Parathyroid adenoma (tissue), 2 donors: ENCODE results near the gene DMXL2.

Experiments used
- H2AFZ ChIP-seq: fragments of 300-600 bp; sonication (generic); one replicate; pipeline ENCODE4 v1.7.0; 2017; ENCODE audit warnings: antibody characterized with exemption, mild to moderate bottlenecking
- H3K27ac ChIP-seq: fragments of 300-600 bp; sonication (generic); one replicate; pipeline ENCODE4 v1.7.0; 2017
- H3K27me3 ChIP-seq: fragments of 300-600 bp; sonication (generic); one replicate; pipeline ENCODE4 v1.7.0; 2017; ENCODE audit warnings: low read length; ENCODE audit not compliant: control insufficient read depth, insufficient read depth
- H3K36me3 ChIP-seq: fragments of 300-600 bp; sonication (generic); one replicate; pipeline ENCODE4 v1.7.0; 2017; ENCODE audit warnings: low read length; ENCODE audit not compliant: control insufficient read depth, insufficient read depth
- H3K4me1 ChIP-seq: fragments of 300-600 bp; sonication (generic); one replicate; pipeline ENCODE4 v1.7.0; 2017; ENCODE audit warnings: control low read depth
- H3K4me2 ChIP-seq: fragments of 300-600 bp; sonication (generic); one replicate; pipeline ENCODE4 v1.7.0; 2017; ENCODE audit warnings: low read length
- H3K4me3 ChIP-seq: fragments of 300-600 bp; sonication (generic); one replicate; pipeline ENCODE4 v1.7.0; 2017; ENCODE audit warnings: low read depth, low read length
- H3K79me2 ChIP-seq: fragments of 300-600 bp; sonication (generic); one replicate; pipeline ENCODE4 v1.7.0; 2017; ENCODE audit warnings: control low read depth
- H3K9ac ChIP-seq: fragments of 300-600 bp; sonication (generic); one replicate; pipeline ENCODE4 v1.7.0; 2017; ENCODE audit warnings: mild to moderate bottlenecking
- H3K9me3 ChIP-seq: fragments of 300-600 bp; sonication (generic); one replicate; pipeline ENCODE4 v1.7.0; 2017; ENCODE audit warnings: low read length; ENCODE audit not compliant: control insufficient read depth
- CTCF ChIP-seq: fragments of 300-600 bp; sonication (generic); IDR thresholded peaks from one replicate; pipeline ENCODE4 v1.7.0; 2017; ENCODE audit warnings: antibody characterized with exemption, mild to moderate bottlenecking
- donor health status: primary hyperparathyroidism.

The DMXL2 gene

GRCh38 chr15:51401872-51402517 is 220.6 kb downstream of the DMXL2 start:
- Histone ChIP-seq H3K79me2 (no peaks in the 10 kb centered on the region), H3K4me1 (no peaks in the 10 kb centered on the region), H3K9ac (no peak overlapping the region), H3K36me3 (no peaks in the 10 kb centered on the region), H3K9me3 (no peaks in the 10 kb centered on the region), H3K27ac (no peak overlapping the region), H2AFZ (no peak overlapping the region), H3K4me2 (no peak overlapping the region), H3K4me3 (no peak overlapping the region), H3K27me3 (no peaks in the 10 kb centered on the region)
- TF ChIP-seq CTCF: peak; percentile 16

GRCh38 chr15:51401051-51401780 is 221.4 kb downstream of the DMXL2 start:
- no peak for TF ChIP-seq CTCF
- no peak overlapping the region for H3K4me3 ChIP-seq
- H3K4me1 ChIP-seq: no peaks in the 10 kb centered on the region
- H3K9ac ChIP-seq: no peak overlapping the region
- H2AFZ ChIP-seq: no peak overlapping the region
- H3K4me2 ChIP-seq: no peak overlapping the region
- no peaks in the 10 kb centered on the region for H3K9me3 ChIP-seq
- H3K27me3 ChIP-seq: no peaks in the 10 kb centered on the region
- H3K27ac ChIP-seq: no peak overlapping the region
- H3K79me2 ChIP-seq: no peaks in the 10 kb centered on the region
- no peaks in the 10 kb centered on the region for H3K36me3 ChIP-seq

- Histone ChIP-seq H3K79me2 (no peaks in the 10 kb centered on the region), H3K36me3 (no peaks in the 10 kb centered on the region), H3K27ac (no peak overlapping the region), H3K27me3 (no peaks in the 10 kb centered on the region), H3K4me3 (no peak overlapping the region), H2AFZ (no peak overlapping the region), H3K4me2 (no peak overlapping the region), H3K9me3 (no peaks in the 10 kb centered on the region), H3K4me1 (no peaks in the 10 kb centered on the region), H3K9ac (no peak overlapping the region)
- no peak for TF ChIP-seq CTCF
These were observed 223.9 kb downstream of the DMXL2 start for GRCh38 chr15:51398626-51399025.
